ENCODE data around the gene SLCO4A1.
"Not testable (repeated sequence)": the region's sequence is repeated elsewhere in the genome, so short reads cannot be mapped to it uniquely, and the experiment has no call there.

The SLCO4A1 gene

DNA sequence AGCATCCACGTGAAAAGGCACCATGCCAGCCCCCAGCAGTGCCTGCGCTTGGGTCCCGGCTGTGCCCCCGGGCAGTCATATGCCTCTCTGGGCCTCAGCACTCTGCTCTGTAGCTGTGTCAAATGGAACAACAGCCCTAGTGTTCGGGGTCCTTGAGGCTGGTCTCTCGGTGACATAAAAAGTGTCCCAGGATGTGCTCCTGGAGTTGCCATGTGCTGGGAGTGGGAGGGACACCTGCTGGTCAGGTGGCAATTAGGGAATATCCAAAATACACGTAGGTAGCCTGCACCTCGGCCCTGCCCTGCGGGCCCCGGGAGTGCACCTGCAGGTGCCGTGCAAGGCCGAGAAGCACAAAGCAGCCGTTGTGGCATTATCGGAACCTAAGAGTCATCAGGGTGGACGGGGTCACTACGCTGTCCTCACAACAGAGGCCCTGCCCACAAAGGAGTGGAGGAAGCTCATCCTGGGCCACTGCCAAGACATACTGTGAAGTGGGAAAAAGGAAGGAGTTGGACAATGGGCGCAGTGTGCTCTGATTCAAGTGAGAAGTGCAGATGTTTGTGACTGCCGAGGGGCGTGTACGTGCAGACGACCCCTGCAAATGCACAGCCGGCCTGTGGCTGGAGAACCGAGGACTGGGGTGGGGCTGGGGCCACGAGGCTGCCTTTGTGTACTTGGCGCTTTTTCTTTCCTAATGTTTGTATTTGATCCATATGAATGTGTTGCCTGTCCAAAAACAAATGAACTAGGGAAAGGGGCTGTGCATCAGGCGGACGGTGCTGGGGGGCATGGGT is 24.6 kb downstream of the SLCO4A1 start:
- DNase-seq, result no peak

DNA sequence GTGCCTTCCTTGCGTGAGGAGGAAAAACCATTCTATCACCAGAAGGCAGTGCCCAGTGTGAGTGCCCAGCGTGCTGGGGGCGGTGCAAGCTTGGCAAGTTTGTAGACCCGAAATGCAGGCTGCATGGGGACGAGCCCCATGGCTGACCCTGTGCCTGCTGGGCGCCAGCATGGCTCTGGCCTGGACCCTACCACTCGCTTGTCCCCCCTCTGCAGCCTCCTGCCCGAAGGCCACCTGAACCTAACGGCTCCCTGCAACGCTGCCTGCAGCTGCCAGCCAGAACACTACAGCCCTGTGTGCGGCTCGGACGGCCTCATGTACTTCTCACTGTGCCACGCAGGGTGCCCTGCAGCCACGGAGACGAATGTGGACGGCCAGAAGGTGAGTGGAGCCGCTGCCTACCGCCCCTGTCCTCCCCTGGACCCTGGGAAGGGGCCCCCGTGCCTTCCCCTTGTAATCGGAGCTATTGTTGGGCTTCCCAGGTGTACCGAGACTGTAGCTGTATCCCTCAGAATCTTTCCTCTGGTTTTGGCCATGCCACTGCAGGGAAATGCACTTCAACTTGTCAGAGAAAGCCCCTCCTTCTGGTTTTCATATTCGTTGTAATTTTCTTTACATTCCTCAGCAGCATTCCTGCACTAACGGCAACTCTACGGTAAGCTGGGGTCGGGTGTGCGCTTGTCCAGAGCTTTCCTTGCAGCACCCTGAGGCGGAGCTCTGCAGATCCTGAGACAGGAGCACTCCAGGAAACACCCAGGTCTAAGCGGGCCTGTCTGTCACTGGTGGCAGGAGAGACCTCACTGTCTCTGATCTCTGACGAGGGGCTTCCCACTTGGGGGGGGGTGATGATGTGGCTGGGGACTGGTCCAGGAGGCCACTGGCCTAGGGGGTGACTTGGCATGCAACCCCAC is 25.5 kb downstream of the SLCO4A1 start:
- DNase-seq, result no peak

DNA sequence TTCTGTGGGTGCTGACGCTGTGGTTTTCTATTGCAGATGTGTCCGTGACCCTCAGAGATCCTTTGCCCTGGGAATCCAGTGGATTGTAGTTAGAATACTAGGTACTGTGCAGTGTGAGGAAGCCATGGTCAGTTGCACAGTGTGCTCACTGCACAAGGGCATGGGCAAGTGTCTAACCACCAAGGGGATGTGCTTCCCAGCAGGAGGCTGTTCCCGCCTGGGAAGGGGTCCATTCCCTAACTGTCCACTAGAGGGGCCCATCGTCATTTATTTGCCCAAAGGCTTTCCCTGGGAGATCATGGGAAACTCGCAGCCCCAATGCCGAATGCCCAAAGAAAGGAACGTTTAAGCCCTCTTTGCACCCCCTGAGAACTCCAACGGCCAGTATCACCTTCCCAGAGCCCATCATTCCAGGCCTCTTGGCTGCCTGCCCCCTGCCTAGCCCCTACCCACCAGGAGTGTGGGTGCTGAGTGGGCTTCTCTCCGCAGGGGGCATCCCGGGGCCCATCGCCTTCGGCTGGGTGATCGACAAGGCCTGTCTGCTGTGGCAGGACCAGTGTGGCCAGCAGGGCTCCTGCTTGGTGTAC is 26.2 kb downstream of the SLCO4A1 start:
- no peak for DNase-seq

DNA sequence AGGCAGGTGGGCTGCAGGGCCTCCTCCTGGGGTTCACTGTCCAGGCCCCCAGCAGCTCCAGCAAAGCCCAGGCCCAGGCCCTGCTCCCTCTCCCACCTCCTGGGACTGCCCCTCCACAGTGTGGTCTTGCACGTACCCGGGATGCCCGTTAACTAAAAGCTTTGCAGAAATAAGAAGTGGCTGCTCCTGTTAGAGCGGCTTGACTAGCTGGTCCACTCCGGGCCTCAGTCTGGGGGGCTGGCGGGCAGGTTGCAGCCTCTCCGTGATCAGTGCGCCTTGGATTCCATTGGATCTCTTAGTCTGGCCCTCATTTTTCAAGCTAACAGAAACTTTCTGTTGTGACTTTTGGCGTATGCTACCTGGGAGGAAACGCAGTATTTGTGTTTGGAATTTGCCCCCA is 26.9 kb downstream of the SLCO4A1 start:
- DNase-seq, result no peak

- DNase-seq, result no peak
Measured at GRCh38 chr20:62670156-62670555, 27.9 kb downstream of the SLCO4A1 start.

DNA sequence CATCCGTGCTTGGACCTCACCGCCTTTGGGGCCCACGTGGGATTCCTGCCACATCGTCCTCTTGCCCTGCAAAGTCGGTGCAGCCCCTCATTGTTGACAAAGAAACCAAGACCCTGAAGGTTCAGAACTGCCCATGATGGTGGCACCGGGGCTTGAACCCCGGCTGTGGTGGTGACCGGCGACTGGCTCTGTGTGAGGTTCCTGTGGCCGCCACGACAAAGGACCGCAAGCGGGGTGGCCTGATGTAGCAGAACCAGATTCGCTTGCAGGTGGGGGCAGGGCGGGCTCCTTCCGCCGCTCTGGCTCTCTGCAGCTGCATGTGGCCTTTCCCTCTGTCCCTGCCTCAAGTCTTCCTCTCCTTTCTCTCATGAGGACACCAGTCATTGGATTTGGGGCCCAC is 28.7 kb downstream of the SLCO4A1 start:
- no peak for DNase-seq

DNA sequence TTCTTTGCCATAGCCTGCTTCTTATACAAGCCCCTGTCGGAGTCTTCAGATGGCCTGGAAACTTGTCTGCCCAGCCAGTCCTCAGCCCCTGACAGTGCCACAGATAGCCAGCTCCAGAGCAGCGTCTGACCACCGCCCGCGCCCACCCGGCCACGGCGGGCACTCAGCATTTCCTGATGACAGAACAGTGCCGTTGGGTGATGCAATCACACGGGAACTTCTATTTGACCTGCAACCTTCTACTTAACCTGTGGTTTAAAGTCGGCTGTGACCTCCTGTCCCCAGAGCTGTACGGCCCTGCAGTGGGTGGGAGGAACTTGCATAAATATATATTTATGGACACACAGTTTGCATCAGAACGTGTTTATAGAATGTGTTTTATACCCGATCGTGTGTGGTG is 29.5 kb downstream of the SLCO4A1 start:
- no peak for DNase-seq

DNA sequence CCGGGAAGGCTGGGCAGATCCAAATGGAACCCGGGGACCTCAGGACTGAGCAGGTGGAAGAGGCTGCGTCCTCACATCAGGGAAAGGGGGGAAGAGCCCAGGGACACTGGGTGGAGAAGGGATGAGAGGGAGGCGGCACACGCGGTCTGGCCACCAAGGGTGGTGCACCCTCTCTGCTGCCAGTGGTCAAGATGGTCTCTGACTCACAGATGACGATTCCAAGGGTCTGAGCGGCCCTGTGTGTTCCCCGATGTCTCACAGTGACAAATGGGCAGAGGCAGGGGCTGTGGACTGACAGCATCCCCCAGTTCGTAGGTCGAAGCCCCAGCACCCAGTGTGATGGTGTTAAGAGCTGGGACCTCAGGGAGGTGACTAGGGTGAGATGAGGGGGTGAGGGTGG is 32.1 kb downstream of the SLCO4A1 start:
- no peak for DNase-seq

GRCh38 chr20:62675156-62675876 is 33.0 kb downstream of the SLCO4A1 start:
- DNase-seq, result no peak

DNA sequence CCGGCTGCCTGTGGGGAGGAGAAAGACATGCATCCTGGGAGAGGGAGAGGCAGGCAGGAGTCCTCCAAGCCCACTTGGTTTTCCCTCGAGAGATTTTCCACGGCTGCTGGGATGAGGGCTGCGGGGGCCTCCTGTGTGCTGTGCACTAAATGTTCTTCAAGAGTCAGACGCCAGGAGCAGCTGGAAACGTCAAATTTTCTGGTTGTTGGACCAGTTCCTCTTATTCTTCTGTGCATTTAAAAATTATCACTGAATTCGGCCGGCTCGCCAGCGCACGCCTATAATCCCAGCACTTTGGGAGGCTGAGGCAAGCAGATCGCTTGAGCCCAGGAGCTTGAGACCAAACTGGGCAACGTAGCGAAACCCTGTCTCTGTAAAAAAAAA is 33.6 kb downstream of the SLCO4A1 start:
- no peak for DNase-seq

GRCh38 chr20:62676976-62677375 is 34.7 kb downstream of the SLCO4A1 start:
- no peak for DNase-seq

GRCh38 chr20:62677678-62678077 is 35.4 kb downstream of the SLCO4A1 start:
- no peak for DNase-seq

- DNase-seq, result no peak
Measured at GRCh38 chr20:62678553-62678952, 36.2 kb downstream of the SLCO4A1 start.

GRCh38 chr20:62679978-62680589 is 37.8 kb downstream of the SLCO4A1 start:
- no peak for DNase-seq

DNA sequence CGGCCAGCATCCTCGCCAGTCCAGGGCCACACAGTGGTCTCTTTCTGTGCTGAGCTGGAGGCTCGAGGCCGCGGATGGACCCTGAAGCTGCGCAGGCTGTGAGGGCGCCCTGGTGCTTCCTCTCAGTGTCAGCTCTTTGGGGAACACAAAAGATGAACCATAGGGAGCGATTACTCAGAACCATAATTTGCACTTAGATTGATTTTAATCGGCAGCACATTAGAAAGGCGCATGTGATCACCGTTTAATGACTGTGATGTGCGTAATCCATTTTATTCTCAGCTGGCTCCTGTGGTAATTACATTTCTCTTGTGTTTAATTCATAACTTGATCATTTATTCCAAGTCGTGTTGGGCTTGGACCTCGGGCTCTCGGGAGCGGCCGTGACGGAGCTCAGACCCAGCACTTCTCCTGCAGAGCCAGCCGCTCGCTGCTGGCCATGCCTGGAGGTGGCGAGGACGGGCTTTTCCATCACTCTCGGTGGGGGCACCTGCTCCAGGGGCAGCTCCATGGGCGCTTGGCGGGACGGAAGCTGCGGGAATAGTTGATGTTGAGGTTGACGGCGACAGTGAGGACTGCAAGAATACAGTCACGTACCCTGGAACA is 40.7 kb downstream of the SLCO4A1 start:
- no peak for DNase-seq

DNA sequence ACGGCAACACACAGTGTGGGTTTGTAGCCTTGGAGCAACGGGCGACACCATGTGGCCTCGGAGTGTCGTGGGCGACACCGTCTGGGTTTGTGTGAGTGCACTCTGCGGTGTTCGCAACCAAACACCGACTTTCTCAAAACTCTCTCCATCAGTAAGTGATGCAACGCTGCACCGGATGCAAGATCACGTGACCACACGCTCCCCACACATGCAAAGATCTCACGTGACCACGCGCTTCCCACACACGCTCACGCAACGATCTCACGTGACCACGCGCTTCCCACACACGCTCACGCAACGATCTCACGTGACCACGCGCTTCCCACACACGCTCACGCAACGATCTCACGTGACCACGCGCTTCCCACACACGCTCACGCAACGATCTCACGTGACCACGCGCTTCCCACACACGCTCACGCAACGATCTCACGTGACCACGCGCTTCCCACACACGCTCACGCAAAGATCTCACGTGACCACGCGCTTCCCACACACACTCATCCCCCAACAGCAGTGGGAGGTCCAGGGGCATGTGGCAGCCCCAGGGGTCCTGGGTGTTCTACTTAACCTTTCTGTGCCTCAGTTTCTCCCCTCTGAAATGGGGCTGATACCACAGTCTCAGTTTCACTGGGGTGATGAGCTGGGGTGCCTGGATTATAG is 41.5 kb downstream of the SLCO4A1 start:
- DNase-seq, result not testable (repeated sequence)

GRCh38 chr20:62684981-62685380 is 42.7 kb downstream of the SLCO4A1 start:
- DNase-seq, result no peak

- DNase-seq, result no peak
Measured at GRCh38 chr20:62685781-62686555, 43.7 kb downstream of the SLCO4A1 start.

DNA sequence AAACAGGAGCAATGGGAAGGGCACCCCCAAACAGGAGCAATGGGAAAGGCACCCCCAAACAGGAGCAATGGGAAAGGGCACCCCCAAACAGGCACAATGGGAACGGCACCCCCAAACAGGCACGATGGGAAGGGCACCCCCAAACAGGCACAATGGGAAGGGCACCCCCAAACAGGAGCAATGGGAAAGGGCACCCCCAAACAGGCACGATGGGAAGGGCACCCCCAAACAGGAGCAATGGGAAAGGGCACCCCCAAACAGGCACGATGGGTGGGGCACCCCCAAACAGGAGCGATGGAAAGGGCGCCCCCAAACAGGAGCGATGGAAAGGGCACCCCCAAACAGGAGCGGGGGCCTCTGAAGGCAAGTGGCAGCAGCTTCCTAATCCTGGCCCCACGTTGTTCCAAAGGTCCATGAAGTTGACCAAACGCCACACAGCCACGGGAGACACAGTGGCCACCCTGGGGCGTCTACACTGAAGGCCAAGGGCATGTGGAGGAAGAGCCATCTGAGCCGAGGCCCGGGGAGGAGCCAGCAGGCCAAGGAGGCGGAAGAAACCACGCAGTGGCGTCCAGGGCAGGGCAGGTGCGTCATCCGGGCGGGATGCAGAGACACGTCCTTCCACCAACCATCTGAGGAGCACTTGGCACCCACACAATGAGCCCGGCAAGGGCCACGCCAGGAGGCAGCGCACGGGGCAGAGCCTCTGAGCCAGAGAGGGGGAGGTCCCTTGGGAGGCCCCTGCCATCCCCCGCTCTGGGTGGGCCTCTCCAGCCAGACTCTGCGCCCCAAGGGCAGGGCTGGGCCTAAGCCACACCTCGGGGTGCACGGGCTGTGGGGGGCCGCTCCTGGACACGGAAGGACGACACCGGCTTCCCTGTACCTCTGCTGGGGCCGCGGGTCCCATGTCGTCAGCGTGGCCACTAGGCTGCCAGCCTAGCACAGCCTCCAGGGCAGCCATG is 44.8 kb downstream of the SLCO4A1 start:
- no peak for DNase-seq

Data from right kidney (tissue), 1 donor.